ENCODE data around the gene FRYL. TPM values are rescaled to one million over a fixed set of nuclear protein-coding genes. Genes with fewer than 3 reads are reported as not detected.

The FRYL gene
- polyA plus RNA-seq, 3 donors: 10.8 to 15.8 (median 14.4) TPM

DNA sequence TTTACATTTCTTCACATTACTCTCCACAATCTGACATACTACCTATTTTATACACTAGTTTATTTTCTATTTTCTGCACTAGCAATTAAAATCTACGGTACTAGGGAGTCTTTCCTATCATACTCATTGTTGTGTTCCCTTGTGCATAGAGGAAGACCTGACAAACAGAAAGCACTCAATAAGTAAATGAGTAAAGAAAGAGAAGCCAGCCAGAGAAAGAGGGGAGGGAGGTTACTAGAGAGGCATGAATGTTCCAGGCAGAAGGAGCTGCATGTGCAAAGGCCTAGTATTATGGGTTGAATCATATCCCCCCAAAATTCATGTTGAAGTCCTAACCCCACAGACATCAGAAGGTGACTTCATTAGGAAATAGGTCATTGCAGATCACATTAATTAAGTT lies 176.0 kb downstream of the FRYL start:
- no peak overlapping the region for H2AFZ ChIP-seq (ENCODE audit: insufficient read depth, low read depth, low read length, poor library complexity, severe bottlenecking)
- H3K27me3 ChIP-seq (ENCODE audit: control insufficient read depth in 2 of 2, insufficient read depth in 2 of 2, low read length in 2 of 2): no peaks in the 10 kb centered on the region
- H3K27me3 Mint-ChIP-seq (ENCODE audit: low read depth in 3 of 3): peaks cover 0 to 2% (median 0%) of the 10 kb centered on the region in 3 donors
- H3K9ac ChIP-seq (ENCODE audit: insufficient read depth, low read length, poor library complexity, severe bottlenecking): no peak overlapping the region
- H4K20me1 ChIP-seq (ENCODE audit: insufficient read depth, low read length): no peaks in the 10 kb centered on the region
- no peak overlapping the region for H3K27ac Mint-ChIP-seq
- no peak overlapping the region for H3K4me3 Mint-ChIP-seq
- no peaks in the 10 kb centered on the region for H3K4me1 ChIP-seq (ENCODE audit: control insufficient read depth in 1 of 2, insufficient read depth in 2 of 2, low read length in 2 of 2)
- H3K79me2 ChIP-seq (ENCODE audit: insufficient read depth, low read length): no peaks in the 10 kb centered on the region
- no peak overlapping the region for H3K4me2 ChIP-seq (replicated peaks; ENCODE audit: extremely low read depth, low read length, poor library complexity, severe bottlenecking)
- TF ChIP-seq, protein P1, sequence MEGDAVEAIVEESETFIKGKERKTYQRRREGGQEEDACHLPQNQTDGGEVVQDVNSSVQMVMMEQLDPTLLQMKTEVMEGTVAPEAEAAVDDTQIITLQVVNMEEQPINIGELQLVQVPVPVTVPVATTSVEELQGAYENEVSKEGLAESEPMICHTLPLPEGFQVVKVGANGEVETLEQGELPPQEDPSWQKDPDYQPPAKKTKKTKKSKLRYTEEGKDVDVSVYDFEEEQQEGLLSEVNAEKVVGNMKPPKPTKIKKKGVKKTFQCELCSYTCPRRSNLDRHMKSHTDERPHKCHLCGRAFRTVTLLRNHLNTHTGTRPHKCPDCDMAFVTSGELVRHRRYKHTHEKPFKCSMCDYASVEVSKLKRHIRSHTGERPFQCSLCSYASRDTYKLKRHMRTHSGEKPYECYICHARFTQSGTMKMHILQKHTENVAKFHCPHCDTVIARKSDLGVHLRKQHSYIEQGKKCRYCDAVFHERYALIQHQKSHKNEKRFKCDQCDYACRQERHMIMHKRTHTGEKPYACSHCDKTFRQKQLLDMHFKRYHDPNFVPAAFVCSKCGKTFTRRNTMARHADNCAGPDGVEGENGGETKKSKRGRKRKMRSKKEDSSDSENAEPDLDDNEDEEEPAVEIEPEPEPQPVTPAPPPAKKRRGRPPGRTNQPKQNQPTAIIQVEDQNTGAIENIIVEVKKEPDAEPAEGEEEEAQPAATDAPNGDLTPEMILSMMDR (IDR thresholded peaks at IDR 0.05): no peak
- no peaks in the 10 kb centered on the region for H3K9me3 Mint-ChIP-seq
- no peaks in the 10 kb centered on the region for H3K4me1 Mint-ChIP-seq
- peaks cover 48 to 60% of the 10 kb centered on the region in 2 donors for H3K36me3 Mint-ChIP-seq
- DNase-seq: no peak
- no peak overlapping the region for H3K4me3 ChIP-seq (replicated peaks in 1 of 3; ENCODE audit: low read depth in 2 of 3, low read length in 3 of 3)
- no CpG with 5 or more reads among the region's 1 CpG for WGBS (ENCODE audit: insufficient coverage)
- no peaks in the 10 kb centered on the region for H3K9me3 ChIP-seq (replicated peaks in 1 of 2; ENCODE audit: control insufficient read depth in 1 of 2, insufficient read depth in 1 of 2, low read length in 2 of 2)
- H3K27ac ChIP-seq (ENCODE audit: low read depth in 1 of 2, low read length in 2 of 2): no peak overlapping the region
- peaks cover 50 to 86% of the 10 kb centered on the region in 2 donors for H3K36me3 ChIP-seq (replicated peaks in 1 of 2; ENCODE audit: control insufficient read depth in 1 of 2, insufficient read depth in 2 of 2, low read length in 2 of 2)
- intact Hi-C loops (cut with micrococcal nuclease): no loop called here

DNA sequence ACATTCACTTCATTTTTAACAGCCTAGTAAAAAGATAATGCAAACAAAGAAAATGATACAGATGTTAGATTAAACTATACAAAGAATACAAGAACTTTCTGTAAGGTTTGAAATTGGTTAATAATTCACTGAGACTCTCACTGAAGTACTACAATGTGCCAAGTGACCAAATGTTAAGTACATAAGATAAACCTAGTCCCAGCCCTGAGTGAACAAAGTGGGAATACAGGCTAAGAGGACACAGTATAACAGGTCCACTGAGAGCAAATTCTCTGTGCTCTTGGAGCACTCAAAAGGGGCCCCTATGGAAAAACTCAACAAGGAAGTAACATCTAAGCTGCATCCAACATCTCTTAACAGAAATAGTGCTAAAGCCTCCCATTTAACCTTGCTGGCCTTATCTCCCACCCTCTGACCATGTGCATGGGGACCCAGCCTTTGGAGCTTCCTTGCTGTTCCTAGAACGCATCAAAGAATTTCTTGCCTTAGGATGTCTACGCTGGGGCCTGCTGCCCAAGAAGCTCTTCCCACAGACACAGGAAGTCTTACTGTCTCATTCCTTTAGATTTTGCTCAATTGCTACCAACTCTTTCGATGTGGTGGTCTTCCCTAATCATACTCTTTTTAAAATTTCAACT lies 176.6 kb downstream of the FRYL start:
- Mint-ChIP-seq H3K4me3 (no peak overlapping the region), H3K27me3 (ENCODE audit: low read depth in 3 of 3) (peaks cover 0 to under 1% (median 0%) of the 10 kb centered on the region in 3 donors), H3K9me3 (no peaks in the 10 kb centered on the region), H3K27ac (peak overlapping the region in 3 of 7 donors; percentile 30 to 68 (median 55)), H3K36me3 (peaks cover 50 to 62% of the 10 kb centered on the region in 2 donors), H3K4me1 (no peaks in the 10 kb centered on the region)
- no peak for DNase-seq
- no peak overlapping the region for H3K4me3 ChIP-seq (replicated peaks in 1 of 3; ENCODE audit: low read depth in 2 of 3, low read length in 3 of 3)
- no peak overlapping the region for H3K4me2 ChIP-seq (replicated peaks; ENCODE audit: extremely low read depth, low read length, poor library complexity, severe bottlenecking)
- no peaks in the 10 kb centered on the region for H3K79me2 ChIP-seq (ENCODE audit: insufficient read depth, low read length)
- H3K27ac ChIP-seq (ENCODE audit: low read depth in 1 of 2, low read length in 2 of 2): no peak overlapping the region
- H3K9ac ChIP-seq (ENCODE audit: insufficient read depth, low read length, poor library complexity, severe bottlenecking): no peak overlapping the region
- TF ChIP-seq, protein P1 (IDR thresholded peaks at IDR 0.05): no peak
- no peaks in the 10 kb centered on the region for H3K9me3 ChIP-seq (replicated peaks in 1 of 2; ENCODE audit: control insufficient read depth in 1 of 2, insufficient read depth in 1 of 2, low read length in 2 of 2)
- H3K36me3 ChIP-seq (replicated peaks in 1 of 2; ENCODE audit: control insufficient read depth in 1 of 2, insufficient read depth in 2 of 2, low read length in 2 of 2): peaks cover 51 to 86% of the 10 kb centered on the region in 2 donors
- H2AFZ ChIP-seq (ENCODE audit: insufficient read depth, low read depth, low read length, poor library complexity, severe bottlenecking): no peak overlapping the region
- no peaks in the 10 kb centered on the region for H3K27me3 ChIP-seq (ENCODE audit: control insufficient read depth in 2 of 2, insufficient read depth in 2 of 2, low read length in 2 of 2)
- no peaks in the 10 kb centered on the region for H3K4me1 ChIP-seq (ENCODE audit: control insufficient read depth in 1 of 2, insufficient read depth in 2 of 2, low read length in 2 of 2)
- WGBS (ENCODE audit: insufficient coverage): 100% methylated on average over 3 of the region's 3 CpGs
- intact Hi-C loops (cut with micrococcal nuclease): no loop called here
- no peaks in the 10 kb centered on the region for H4K20me1 ChIP-seq (ENCODE audit: insufficient read depth, low read length)

All from CD14-positive monocyte (primary cell).